Activated CD8-positive, alpha-beta T cell treated with anti-CD3 and anti-CD28 coated beads for 36 hours (primary cell): ENCODE data around the gene RALY. TPM values are rescaled to one million over a fixed set of nuclear protein-coding genes. Genes with fewer than 3 reads are reported as not detected.
A peak's percentile ranks its signal among the peaks of the same experiment; 100 is the strongest.

Source experiments
- ATAC-seq: fragments of 200-7000 bp; cut with Tn5 transposase; one replicate; pipeline ENCODE4 v1.10.0; 2021; ENCODE audit warnings: mild to moderate bottlenecking, moderate library complexity
- CTCF ChIA-PET: fragments of 350-600 bp; sonication (Branson Sonifier 250); formaldehyde crosslinking; loops from one replicate; lab custom pipeline; 2021; ENCODE audit warnings: antibody characterized with exemption; lab: Charles Lee
- POLR2A ChIA-PET: fragments of 350-600 bp; sonication (Branson Sonifier 250); formaldehyde crosslinking; loops from one replicate; lab custom pipeline; 2021; ENCODE audit warnings: antibody characterized with exemption; lab: Charles Lee
- DNase-seq: peaks from one replicate; pipeline ENCODE4 v3.0.0-alpha.2; 2020
- H3K27ac Mint-ChIP-seq: one replicate; pipeline ENCODE4 v1.8.0; 2021; ENCODE audit warnings: mild to moderate bottlenecking, mixed read lengths
- H3K27me3 Mint-ChIP-seq: one replicate; pipeline ENCODE4 v1.8.0; 2021; ENCODE audit warnings: mixed read lengths
- H3K36me3 Mint-ChIP-seq: one replicate; pipeline ENCODE4 v1.8.0; 2021; ENCODE audit warnings: low read depth, mixed read lengths
- H3K4me1 Mint-ChIP-seq: one replicate; pipeline ENCODE4 v1.8.0; 2021; ENCODE audit warnings: low read depth, mixed read lengths
- H3K4me3 Mint-ChIP-seq: one replicate; pipeline ENCODE4 v1.8.0; 2021; ENCODE audit warnings: mild to moderate bottlenecking, moderate library complexity, mixed read lengths
- H3K9me3 Mint-ChIP-seq: one replicate; pipeline ENCODE4 v1.8.0; 2021; ENCODE audit warnings: mixed read lengths
- intact Hi-C: fragments of 100-400 bp; cut with micrococcal nuclease; formaldehyde crosslinking; loops from one replicate; pipeline ENCODE4 v1.10.0; 2022
- total RNA-seq, 2 experiments: library from RNA; stranded (reverse); gene quantifications; one replicate each; pipeline ENCODE4 v1.2.3, GENCODE V29; 2021
- TF ChIP-seq, protein P1 (sequence below): fragments of 200-600 bp; IDR thresholded peaks from one replicate; pipeline ENCODE4 v1.8.0; 2022; ENCODE audit warnings: antibody characterized with exemption, mild to moderate bottlenecking

The RALY gene
- total RNA-seq, 2 experiments from 2014 or later, result 151 to 153 TPM

DNA sequence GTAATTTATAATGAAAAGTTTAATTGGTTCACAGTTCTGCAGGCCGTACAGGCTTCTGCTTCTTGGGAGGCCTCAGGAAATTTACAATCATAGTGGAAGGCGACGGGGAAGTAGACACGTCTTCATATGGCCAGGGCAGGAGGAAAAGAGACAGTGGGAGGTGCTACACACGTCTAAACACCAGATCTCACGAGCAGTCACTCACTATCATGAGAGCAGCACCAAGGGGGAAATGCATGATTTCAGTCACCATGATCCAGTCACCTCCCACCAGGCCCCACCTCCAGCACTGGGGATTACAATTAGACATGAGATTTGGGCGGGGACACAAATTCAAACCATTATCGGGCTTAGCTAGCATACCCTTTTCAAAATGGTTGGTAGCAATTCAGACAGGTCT lies 77.1 kb downstream of the RALY start:
- DNase-seq, result no peak
- no peak for ATAC-seq
- Mint-ChIP-seq H3K27ac (peak overlapping the region; percentile 8), H3K4me3 (no peak overlapping the region), H3K4me1 (peaks cover 38% of the 10 kb centered on the region), H3K27me3 (no peaks in the 10 kb centered on the region), H3K36me3 (no peaks in the 10 kb centered on the region), H3K9me3 (no peaks in the 10 kb centered on the region)
- TF ChIP-seq, protein P1, sequence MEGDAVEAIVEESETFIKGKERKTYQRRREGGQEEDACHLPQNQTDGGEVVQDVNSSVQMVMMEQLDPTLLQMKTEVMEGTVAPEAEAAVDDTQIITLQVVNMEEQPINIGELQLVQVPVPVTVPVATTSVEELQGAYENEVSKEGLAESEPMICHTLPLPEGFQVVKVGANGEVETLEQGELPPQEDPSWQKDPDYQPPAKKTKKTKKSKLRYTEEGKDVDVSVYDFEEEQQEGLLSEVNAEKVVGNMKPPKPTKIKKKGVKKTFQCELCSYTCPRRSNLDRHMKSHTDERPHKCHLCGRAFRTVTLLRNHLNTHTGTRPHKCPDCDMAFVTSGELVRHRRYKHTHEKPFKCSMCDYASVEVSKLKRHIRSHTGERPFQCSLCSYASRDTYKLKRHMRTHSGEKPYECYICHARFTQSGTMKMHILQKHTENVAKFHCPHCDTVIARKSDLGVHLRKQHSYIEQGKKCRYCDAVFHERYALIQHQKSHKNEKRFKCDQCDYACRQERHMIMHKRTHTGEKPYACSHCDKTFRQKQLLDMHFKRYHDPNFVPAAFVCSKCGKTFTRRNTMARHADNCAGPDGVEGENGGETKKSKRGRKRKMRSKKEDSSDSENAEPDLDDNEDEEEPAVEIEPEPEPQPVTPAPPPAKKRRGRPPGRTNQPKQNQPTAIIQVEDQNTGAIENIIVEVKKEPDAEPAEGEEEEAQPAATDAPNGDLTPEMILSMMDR, result no peak
- POLR2A ChIA-PET, result no interaction called here
- CTCF ChIA-PET, result interaction anchor here (0.8 to 3.9 kb wide), 7 partner anchors 10 to 155 kb away, joined by 3 to 45 read pairs (median 7); no protein-coding TSS in a partner anchor
- intact Hi-C loops, result loop anchor here (5.0 kb wide), 1 partner anchor 139 kb away; no protein-coding TSS in a partner anchor

DNA sequence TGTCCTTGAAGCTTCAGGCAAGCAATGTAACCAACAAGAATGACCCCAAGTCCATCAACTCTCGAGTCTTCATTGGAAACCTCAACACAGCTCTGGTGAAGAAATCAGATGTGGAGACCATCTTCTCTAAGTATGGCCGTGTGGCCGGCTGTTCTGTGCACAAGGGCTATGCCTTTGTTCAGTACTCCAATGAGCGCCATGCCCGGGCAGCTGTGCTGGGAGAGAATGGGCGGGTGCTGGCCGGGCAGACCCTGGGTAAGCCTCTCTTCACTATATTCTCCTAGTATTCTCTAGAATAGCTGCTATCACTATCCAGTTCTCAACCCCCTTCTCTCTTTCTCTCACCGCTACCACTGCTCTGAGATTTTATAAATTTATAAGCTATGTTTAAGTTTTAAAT lies 78.4 kb downstream of the RALY start:
- DNase-seq (no peak), ATAC-seq (no peak)
- TF ChIP-seq, protein P1, result no peak
- no peak overlapping the region for H3K27ac Mint-ChIP-seq
- H3K36me3 Mint-ChIP-seq, result no peaks in the 10 kb centered on the region
- no peak overlapping the region for H3K4me3 Mint-ChIP-seq
- H3K27me3 Mint-ChIP-seq, result no peaks in the 10 kb centered on the region
- no peaks in the 10 kb centered on the region for H3K9me3 Mint-ChIP-seq
- POLR2A ChIA-PET, result no interaction called here
- intact Hi-C loops, result loop anchor here (5.0 kb wide), 1 partner anchor 140 kb away; no protein-coding TSS in a partner anchor
- CTCF ChIA-PET, result interaction anchor here (0.7 to 1.1 kb wide), 3 partner anchors 9 to 339 kb away, joined by 3 read pairs; no protein-coding TSS in a partner anchor
- H3K4me1 Mint-ChIP-seq, result peaks cover 37% of the 10 kb centered on the region

DNA sequence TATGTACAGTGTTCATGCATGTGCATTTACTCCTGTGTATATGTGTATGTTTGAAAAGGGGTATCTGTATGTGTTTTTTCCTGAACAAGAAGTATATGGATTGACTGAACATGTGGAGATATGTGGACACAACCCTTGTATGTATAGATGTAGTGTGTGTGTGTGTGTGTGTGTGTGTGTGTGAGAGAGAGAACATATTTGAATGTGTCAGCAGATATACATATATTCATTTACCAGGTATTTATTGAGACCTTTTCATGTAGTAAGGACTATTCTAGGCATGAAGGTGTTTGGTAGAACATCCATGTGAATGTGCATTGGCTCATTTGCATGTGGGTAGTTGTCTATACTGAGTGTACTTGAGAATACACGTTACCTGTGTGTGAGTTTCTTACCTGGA lies 79.1 kb downstream of the RALY start:
- H3K4me1 Mint-ChIP-seq, result peaks cover 34% of the 10 kb centered on the region
- H3K4me3 Mint-ChIP-seq, result no peak overlapping the region
- POLR2A ChIA-PET, result no interaction called here
- ATAC-seq (no peak), DNase-seq (no peak)
- H3K9me3 Mint-ChIP-seq, result no peaks in the 10 kb centered on the region
- H3K27me3 Mint-ChIP-seq, result no peaks in the 10 kb centered on the region
- TF ChIP-seq, protein P1, result no peak
- CTCF ChIA-PET, result interaction anchor here (1.0 to 1.1 kb wide), 2 partner anchors 10 to 339 kb away, joined by 3 read pairs; no protein-coding TSS in a partner anchor
- H3K27ac Mint-ChIP-seq, result no peak overlapping the region
- intact Hi-C loops, result loop anchor here (5.0 kb wide), 1 partner anchor 140 kb away; no protein-coding TSS in a partner anchor
- no peaks in the 10 kb centered on the region for H3K36me3 Mint-ChIP-seq

DNA sequence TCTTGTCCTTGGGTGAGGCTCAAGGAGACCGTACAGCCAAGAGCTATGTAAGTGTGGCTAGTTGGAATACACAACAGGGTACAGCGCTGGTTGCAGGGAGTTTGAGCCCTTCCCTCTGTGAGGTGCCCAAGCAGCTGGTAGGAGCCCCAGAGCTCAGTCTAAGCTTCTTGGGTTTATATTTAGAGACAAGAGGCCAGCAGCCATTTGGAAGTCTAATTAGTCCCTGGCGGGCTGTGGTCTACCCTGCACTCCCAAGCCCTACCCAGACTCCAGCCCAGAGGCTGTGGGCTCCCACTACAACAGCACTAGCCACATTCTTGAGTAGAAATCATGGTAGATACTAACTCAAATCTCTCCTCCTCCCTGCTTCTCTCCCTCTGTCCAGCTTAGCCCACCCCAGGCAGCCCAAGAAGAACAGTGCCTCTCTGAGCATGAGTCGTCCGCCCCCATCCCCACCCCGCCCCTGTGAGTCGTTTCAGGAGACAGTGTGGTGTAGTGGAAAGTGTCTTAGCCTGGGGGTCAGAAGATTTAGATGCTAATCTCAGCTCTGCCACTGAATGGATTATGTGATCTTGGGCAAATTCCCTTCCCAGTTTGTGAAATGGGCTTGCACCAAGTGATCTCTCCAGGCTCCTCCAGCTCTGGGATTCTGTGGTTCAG lies 80.5 kb downstream of the RALY start:
- ChIA-PET POLR2A (interaction anchor here (0.9 kb wide), 1 partner anchor 13 kb away, joined by 3 read pairs; no protein-coding TSS in a partner anchor), CTCF (interaction anchor here (0.9 to 1.6 kb wide), 6 partner anchors 12 to 165 kb away, joined by 3 to 4 read pairs (median 3); no protein-coding TSS in a partner anchor)
- H3K4me1 Mint-ChIP-seq, result peaks cover 20% of the 10 kb centered on the region
- TF ChIP-seq, protein P1, result no peak
- H3K27ac Mint-ChIP-seq, result peak overlapping the region; percentile 37
- ATAC-seq (peak; percentile 75), DNase-seq (peak; percentile 70)
- no peaks in the 10 kb centered on the region for H3K9me3 Mint-ChIP-seq
- H3K36me3 Mint-ChIP-seq, result no peaks in the 10 kb centered on the region
- no peak overlapping the region for H3K4me3 Mint-ChIP-seq
- H3K27me3 Mint-ChIP-seq, result no peaks in the 10 kb centered on the region
- intact Hi-C loops, result loop anchor here (5.0 kb wide), 1 partner anchor 142 kb away; no protein-coding TSS in a partner anchor

DNA sequence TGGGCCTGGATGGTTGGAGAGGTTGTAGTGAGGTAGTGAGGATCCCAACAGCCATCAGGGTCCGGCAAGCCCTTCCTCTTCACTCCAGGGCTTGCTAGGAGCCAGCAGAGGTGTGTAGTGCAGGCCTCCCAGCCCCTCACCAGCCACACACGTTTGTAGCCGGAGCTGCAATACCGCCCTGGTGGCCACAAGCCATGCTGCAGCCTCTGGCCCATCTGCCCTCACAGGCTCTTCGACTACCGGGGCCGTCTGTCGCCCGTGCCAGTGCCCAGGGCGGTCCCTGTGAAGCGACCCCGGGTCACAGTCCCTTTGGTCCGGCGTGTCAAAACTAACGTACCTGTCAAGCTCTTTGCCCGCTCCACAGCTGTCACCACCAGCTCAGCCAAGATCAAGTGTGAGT lies 81.9 kb downstream of the RALY start:
- H3K27ac Mint-ChIP-seq, result no peak overlapping the region

More for the DNA sequence above, 81.9 kb downstream of the RALY start:
- Mint-ChIP-seq H3K4me1 (peaks cover 17% of the 10 kb centered on the region), H3K4me3 (no peak overlapping the region), H3K9me3 (no peaks in the 10 kb centered on the region), H3K36me3 (peaks cover 3% of the 10 kb centered on the region), H3K27me3 (no peaks in the 10 kb centered on the region)
- DNase-seq, result no peak
- TF ChIP-seq, protein P1, result no peak
- ChIA-PET CTCF (interaction anchor here (1.6 kb wide), 1 partner anchor 142 kb away, joined by 4 read pairs; no protein-coding TSS in a partner anchor), POLR2A (interaction anchor here (1.1 kb wide), 1 partner anchor 37 kb away, joined by 3 read pairs; the partner anchor contains the start of gene EIF2S2)
- no peak for ATAC-seq
- intact Hi-C loops, result no loop called here
